Measurements from ENCODE around the gene SLC12A5. TPM values are rescaled to one million over a fixed set of nuclear protein-coding genes. Genes with fewer than 3 reads are reported as not detected.

The SLC12A5 gene
- total RNA-seq, 2 experiments from 2014 or later: 3.8 to 11.0 TPM

DNA sequence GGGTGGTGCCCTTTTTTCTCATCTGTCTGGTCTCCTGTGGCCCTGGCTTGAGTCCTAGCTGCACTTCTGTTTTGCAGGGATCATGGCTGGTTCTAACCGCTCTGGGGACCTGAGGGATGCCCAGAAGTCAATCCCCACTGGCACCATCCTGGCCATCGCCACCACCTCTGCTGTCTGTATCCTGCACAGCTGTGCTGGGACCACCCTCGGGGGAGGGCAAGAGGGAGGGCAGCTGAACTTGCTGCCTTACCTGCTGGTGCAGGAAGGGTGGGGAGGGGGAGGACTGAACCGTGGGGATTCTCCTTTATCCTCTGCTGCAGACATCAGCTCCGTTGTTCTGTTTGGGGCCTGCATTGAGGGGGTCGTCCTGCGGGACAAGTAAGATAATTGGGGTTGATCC, 14.5 kb downstream of the SLC12A5 start:
- no peak overlapping the region for H2AFZ ChIP-seq (ENCODE audit: low read length)
- no peaks in the 10 kb centered on the region for H3K4me1 ChIP-seq (ENCODE audit: insufficient read depth, low read length, poor library complexity, severe bottlenecking)
- DNase-seq (ENCODE audit: low spot score): no peak
- H3K4me3 ChIP-seq (ENCODE audit: low read depth, low read length, poor library complexity, severe bottlenecking): no peak overlapping the region
- ChIA-PET POLR2A (no interaction called here), CTCF (ENCODE audit: unreplicated experiment) (no interaction called here)
- H3K9me2 ChIP-seq (ENCODE audit: insufficient read depth, low read length): no peaks in the 10 kb centered on the region
- no peaks in the 10 kb centered on the region for H3K36me3 ChIP-seq (ENCODE audit: insufficient read depth, low read length)
- no peak overlapping the region for H3K4me2 ChIP-seq (ENCODE audit: low read length)
- TF ChIP-seq, protein P1, sequence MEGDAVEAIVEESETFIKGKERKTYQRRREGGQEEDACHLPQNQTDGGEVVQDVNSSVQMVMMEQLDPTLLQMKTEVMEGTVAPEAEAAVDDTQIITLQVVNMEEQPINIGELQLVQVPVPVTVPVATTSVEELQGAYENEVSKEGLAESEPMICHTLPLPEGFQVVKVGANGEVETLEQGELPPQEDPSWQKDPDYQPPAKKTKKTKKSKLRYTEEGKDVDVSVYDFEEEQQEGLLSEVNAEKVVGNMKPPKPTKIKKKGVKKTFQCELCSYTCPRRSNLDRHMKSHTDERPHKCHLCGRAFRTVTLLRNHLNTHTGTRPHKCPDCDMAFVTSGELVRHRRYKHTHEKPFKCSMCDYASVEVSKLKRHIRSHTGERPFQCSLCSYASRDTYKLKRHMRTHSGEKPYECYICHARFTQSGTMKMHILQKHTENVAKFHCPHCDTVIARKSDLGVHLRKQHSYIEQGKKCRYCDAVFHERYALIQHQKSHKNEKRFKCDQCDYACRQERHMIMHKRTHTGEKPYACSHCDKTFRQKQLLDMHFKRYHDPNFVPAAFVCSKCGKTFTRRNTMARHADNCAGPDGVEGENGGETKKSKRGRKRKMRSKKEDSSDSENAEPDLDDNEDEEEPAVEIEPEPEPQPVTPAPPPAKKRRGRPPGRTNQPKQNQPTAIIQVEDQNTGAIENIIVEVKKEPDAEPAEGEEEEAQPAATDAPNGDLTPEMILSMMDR (conservative IDR thresholded peaks at IDR 0.05; ENCODE audit: low read length): no peak
- no peak for TF ChIP-seq EZH2phosphoT487 (IDR thresholded peaks at IDR 0.05; ENCODE audit: borderline replicate concordance, low read depth, low read length)
- H3K79me2 ChIP-seq (ENCODE audit: insufficient read depth, low read depth, low read length): no peaks in the 10 kb centered on the region
- BruUV-seq (replicated peaks): no TSS peak
- no peaks in the 10 kb centered on the region for H3K9me3 ChIP-seq (ENCODE audit: low read length)
- intact Hi-C loops (cut with micrococcal nuclease; ENCODE audit: unreplicated experiment): no loop called here
- H4K20me1 ChIP-seq (ENCODE audit: insufficient read depth, low read length): no peaks in the 10 kb centered on the region
- H3K27ac ChIP-seq (ENCODE audit: low read depth, low read length, poor library complexity, severe bottlenecking): no peak overlapping the region

DNA sequence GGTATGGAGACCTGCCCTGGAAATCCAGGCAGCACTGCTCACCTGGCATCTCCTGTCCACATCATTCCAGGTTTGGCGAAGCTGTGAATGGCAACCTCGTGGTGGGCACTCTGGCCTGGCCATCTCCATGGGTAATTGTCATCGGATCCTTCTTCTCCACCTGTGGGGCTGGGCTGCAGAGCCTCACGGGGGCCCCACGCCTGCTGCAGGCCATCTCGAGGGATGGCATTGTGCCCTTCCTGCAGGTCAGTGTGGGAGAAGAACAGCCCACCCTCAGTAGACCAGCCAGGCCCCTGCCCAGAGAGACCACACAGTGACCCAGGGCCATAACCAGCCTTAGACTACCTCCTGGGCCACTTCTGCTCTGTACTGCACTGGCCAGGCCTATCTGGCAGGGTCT, 15.9 kb downstream of the SLC12A5 start:
- no peaks in the 10 kb centered on the region for H4K20me1 ChIP-seq (ENCODE audit: insufficient read depth, low read length)
- no peak overlapping the region for H2AFZ ChIP-seq (ENCODE audit: low read length)
- no peaks in the 10 kb centered on the region for H3K9me2 ChIP-seq (ENCODE audit: insufficient read depth, low read length)
- H3K4me2 ChIP-seq (ENCODE audit: low read length): no peak overlapping the region
- ChIA-PET CTCF (ENCODE audit: unreplicated experiment) (no interaction called here), POLR2A (no interaction called here)
- H3K27ac ChIP-seq (ENCODE audit: low read depth, low read length, poor library complexity, severe bottlenecking): no peak overlapping the region
- H3K4me1 ChIP-seq (ENCODE audit: insufficient read depth, low read length, poor library complexity, severe bottlenecking): no peaks in the 10 kb centered on the region
- H3K79me2 ChIP-seq (ENCODE audit: insufficient read depth, low read depth, low read length): no peaks in the 10 kb centered on the region
- BruUV-seq (replicated peaks): no TSS peak
- H3K9me3 ChIP-seq (ENCODE audit: low read length): no peaks in the 10 kb centered on the region
- no peak overlapping the region for H3K4me3 ChIP-seq (ENCODE audit: low read depth, low read length, poor library complexity, severe bottlenecking)
- intact Hi-C loops (cut with micrococcal nuclease; ENCODE audit: unreplicated experiment): no loop called here
- TF ChIP-seq EZH2phosphoT487 (IDR thresholded peaks at IDR 0.05; ENCODE audit: borderline replicate concordance, low read depth, low read length): no peak
- TF ChIP-seq, protein P1 (conservative IDR thresholded peaks at IDR 0.05; ENCODE audit: low read length): no peak
- DNase-seq (ENCODE audit: low spot score): no peak
- no peaks in the 10 kb centered on the region for H3K36me3 ChIP-seq (ENCODE audit: insufficient read depth, low read length)

- no peak for DNase-seq (ENCODE audit: low spot score)
- H3K4me1 ChIP-seq (ENCODE audit: insufficient read depth, low read length, poor library complexity, severe bottlenecking): no peaks in the 10 kb centered on the region
- H3K4me3 ChIP-seq (ENCODE audit: low read depth, low read length, poor library complexity, severe bottlenecking): no peak overlapping the region
- ChIA-PET CTCF (ENCODE audit: unreplicated experiment) (no interaction called here), POLR2A (no interaction called here)
- H3K9me2 ChIP-seq (ENCODE audit: insufficient read depth, low read length): no peaks in the 10 kb centered on the region
- BruUV-seq (replicated peaks): no TSS peak
- no peak overlapping the region for H3K4me2 ChIP-seq (ENCODE audit: low read length)
- no peak overlapping the region for H2AFZ ChIP-seq (ENCODE audit: low read length)
- no peaks in the 10 kb centered on the region for H3K36me3 ChIP-seq (ENCODE audit: insufficient read depth, low read length)
- H4K20me1 ChIP-seq (ENCODE audit: insufficient read depth, low read length): no peaks in the 10 kb centered on the region
- TF ChIP-seq, protein P1 (conservative IDR thresholded peaks at IDR 0.05; ENCODE audit: low read length): no peak
- TF ChIP-seq EZH2phosphoT487 (IDR thresholded peaks at IDR 0.05; ENCODE audit: borderline replicate concordance, low read depth, low read length): no peak
- H3K27ac ChIP-seq (ENCODE audit: low read depth, low read length, poor library complexity, severe bottlenecking): no peak overlapping the region
- no peaks in the 10 kb centered on the region for H3K79me2 ChIP-seq (ENCODE audit: insufficient read depth, low read depth, low read length)
- no peaks in the 10 kb centered on the region for H3K9me3 ChIP-seq (ENCODE audit: low read length)
- intact Hi-C loops (cut with micrococcal nuclease; ENCODE audit: unreplicated experiment): no loop called here
These were observed 17.7 kb downstream of the SLC12A5 start for GRCh38 chr20:46046588-46047310.
